Measurements from ENCODE around the gene ATF4.

- TF ChIP-seq CTCF (IDR thresholded peaks at IDR 0.05 in 2 of 3, conservative IDR thresholded peaks at IDR 0.05 in 1 of 3; ENCODE audit: borderline replicate concordance in 1 of 3, insufficient read depth in 1 of 3, low read depth in 2 of 3, low read length in 2 of 3) (peak in 1 of 3 experiments; percentile 34; a peak in 1 of 6 replicates), YY1 (IDR thresholded peaks at IDR 0.05; ENCODE audit: extremely low read depth, insufficient replicate concordance, low read depth, low read length) (no peak), POLR2AphosphoS5 (IDR thresholded peaks at IDR 0.05; ENCODE audit: low read depth, low read length) (peak; percentile 67), EZH2 (IDR thresholded peaks at IDR 0.05) (no peak), CEBPB (IDR thresholded peaks at IDR 0.05; ENCODE audit: low read depth) (no peak), POLR2A (IDR thresholded peaks at IDR 0.05; ENCODE audit: borderline replicate concordance, extremely low read depth, insufficient read depth, insufficient read length) (peak; percentile 11), RAD21 (IDR thresholded peaks at IDR 0.05; ENCODE audit: low read depth) (no peak), ZNF274 (IDR thresholded peaks at IDR 0.05; ENCODE audit: low read depth, low read length) (no peak), CBX3 (IDR thresholded peaks at IDR 0.05; ENCODE audit: low read depth) (no peak), MAX (IDR thresholded peaks at IDR 0.05) (no peak), EGR1 (IDR thresholded peaks at IDR 0.05; ENCODE audit: low read depth) (no peak), EZH2phosphoT487 (IDR thresholded peaks at IDR 0.05; ENCODE audit: borderline replicate concordance) (no peak)
Measured at GRCh38 chr22:39519681-39520225, 609 bp upstream of the ATF4 start.
